ENCODE data around the gene CDC34. TPM values are rescaled to one million over a fixed set of nuclear protein-coding genes. Genes with fewer than 3 reads are reported as not detected.

Gene CDC34
- polyA plus RNA-seq, 2 of the 4 experiments (the other 2 are of a cell fraction) = 37.4 to 62.6 TPM

- peak in 1 of 2 experiments; percentile 3; a peak in 1 of 6 replicates for ATAC-seq
- H3K4me3 ChIP-seq = no peak overlapping the region
- CTCF ChIA-PET = interaction anchor here (0.7 to 1.9 kb wide), 5 partner anchors 9 to 111 kb away, joined by 3 to 17 read pairs (median 5); partner anchors contain the start of gene TPGS1
Measured at GRCh38 chr19:495081-495401, 36.5 kb upstream of the CDC34 start.

GRCh38 chr19:495402-496111 lies 36.0 kb upstream of the CDC34 start:
- H3K27ac ChIP-seq = peak overlapping the region in 1 of 2 experiments; percentile 60; a peak in 2 of 6 replicates
- peak; percentile 49 to 86 for DNase-seq (ENCODE audit: low read depth in 1 of 2, low spot score in 1 of 2)
- CTCF ChIA-PET = interaction anchor here (0.7 to 1.9 kb wide), 5 partner anchors 9 to 112 kb away, joined by 3 to 17 read pairs (median 5); partner anchors contain the start of gene TPGS1
- ATAC-seq = peak; percentile 54 to 79; a peak in 5 of 6 replicates
- H3K4me2 ChIP-seq = 0 out of 3 replicates have a peak overlapping the region, but pooled peaks have one; percentile 32
- peaks cover 5% of the 10 kb centered on the region; the same call in 1 of the 3 replicates for H3K4me1 ChIP-seq
- POLR2A ChIA-PET = interaction anchor here (1.0 kb wide), 1 partner anchor 11 kb away, joined by 3 read pairs; no protein-coding TSS in a partner anchor
- H3K4me3 ChIP-seq = no peak overlapping the region
- H3K9me3 ChIP-seq = no peaks in the 10 kb centered on the region
- no peak for FAIRE-seq
- WGBS (ENCODE audit: missing lambda C conversion rate) = 43% methylated on average over 7 of the region's 32 CpGs
- TF ChIP-seq RAD21 (conservative IDR thresholded peaks at IDR 0.05 in 1 of 2, IDR thresholded peaks at IDR 0.05 in 1 of 2) (peak; percentile 21 to 31; a peak in 3 of 5 replicates), ATOH8 (CRISPR knock-in tag; IDR thresholded peaks at IDR 0.05; ENCODE audit: low read depth) (no peak), USF2 (IDR thresholded peaks at IDR 0.05) (no peak), RARB (CRISPR knock-in tag; IDR thresholded peaks at IDR 0.05) (no peak), CTCF (IDR thresholded peaks at IDR 0.05) (peak; percentile 49), RNF2 (IDR thresholded peaks at IDR 0.05; ENCODE audit: borderline replicate concordance, low read depth) (no peak), HES2 (IDR thresholded peaks at IDR 0.05) (no peak), HOXB13 (CRISPR knock-in tag; IDR thresholded peaks at IDR 0.05; ENCODE audit: low read depth) (no peak), HOXA7 (CRISPR knock-in tag; IDR thresholded peaks at IDR 0.05) (no peak), HOXB5 (CRISPR knock-in tag; IDR thresholded peaks at IDR 0.05) (no peak), CBX8 (IDR thresholded peaks at IDR 0.05) (no peak), BHLHE40 (IDR thresholded peaks at IDR 0.05; ENCODE audit: low read depth, low read length) (no peak)

More at GRCh38 chr19:495081-495401, 36.5 kb upstream of the CDC34 start:
- DNase-seq (ENCODE audit: low read depth in 1 of 2, low spot score in 1 of 2) (no peak), FAIRE-seq (no peak)
- no peak overlapping the region for H3K4me2 ChIP-seq
- H3K9me3 ChIP-seq = no peaks in the 10 kb centered on the region
- H3K4me1 ChIP-seq = peaks cover 5% of the 10 kb centered on the region; the same call in 1 of the 3 replicates
- POLR2A ChIA-PET = interaction anchor here (1.0 kb wide), 1 partner anchor 12 kb away, joined by 3 read pairs; no protein-coding TSS in a partner anchor
- TF ChIP-seq ESRRA (IDR thresholded peaks at IDR 0.05; ENCODE audit: borderline replicate concordance, low read length) = no peak
- no peak for TF ChIP-seq CHD2 (IDR thresholded peaks at IDR 0.05; ENCODE audit: low read length, partially characterized antibody)
- TF ChIP-seq REST (IDR thresholded peaks at IDR 0.05) = no peak
- no peak for TF ChIP-seq NPAS2 (CRISPR knock-in tag; IDR thresholded peaks at IDR 0.05; ENCODE audit: borderline replicate concordance)
- no peak for TF ChIP-seq BHLHE40 (IDR thresholded peaks at IDR 0.05; ENCODE audit: low read depth, low read length)
- TF ChIP-seq FOXS1 (CRISPR knock-in tag; IDR thresholded peaks at IDR 0.05) = no peak
- TF ChIP-seq E2F6 (IDR thresholded peaks at IDR 0.05; ENCODE audit: borderline replicate concordance, low read depth) = no peak
- TF ChIP-seq ZC3H11A (IDR thresholded peaks at IDR 0.05) = no peak
- TF ChIP-seq ELK1 (IDR thresholded peaks at IDR 0.05; ENCODE audit: low read depth, low read length) = no peak
- H3K27ac ChIP-seq = no peak overlapping the region; a peak in 1 of 6 replicates
- WGBS (ENCODE audit: missing lambda C conversion rate) = 34% methylated on average over 4 of the region's 10 CpGs
